Lower lobe of right lung (tissue), 2 donors: ENCODE results near the gene PKMYT1. TPM values are rescaled to one million over a fixed set of nuclear protein-coding genes. Genes with fewer than 3 reads are reported as not detected.

ENCODE experiments used
- ATAC-seq, 2 donors: fragments of 200-7000 bp; cut with Tn5 transposase; one replicate each; pipeline ENCODE4 v1.9.1; 2020 to 2022; ENCODE audit warnings: mild to moderate bottlenecking in 2 of 2, moderate library complexity in 2 of 2
- DNase-seq: peaks from one replicate; pipeline ENCODE4 v3.0.0-alpha.2; 2020
- H3K27ac ChIP-seq: fragments of 200-600 bp; one replicate; pipeline ENCODE4 v1.8.0; 2022
- H3K27me3 ChIP-seq: fragments of 200-600 bp; one replicate; pipeline ENCODE4 v1.8.0; 2022; ENCODE audit warnings: low read depth
- H3K36me3 ChIP-seq: fragments of 200-600 bp; one replicate; pipeline ENCODE4 v1.8.0; 2022; ENCODE audit warnings: mild to moderate bottlenecking
- H3K4me1 ChIP-seq: fragments of 200-600 bp; one replicate; pipeline ENCODE4 v1.8.0; 2022
- H3K4me3 ChIP-seq: fragments of 200-600 bp; one replicate; pipeline ENCODE4 v1.8.0; 2022; ENCODE audit warnings: mild to moderate bottlenecking
- H3K9me3 ChIP-seq: fragments of 200-600 bp; one replicate; pipeline ENCODE4 v1.8.0; 2022
- CTCF ChIP-seq: fragments of 200-600 bp; IDR thresholded peaks from one replicate; pipeline ENCODE4 v1.8.0; 2022; ENCODE audit warnings: antibody characterized with exemption, mild to moderate bottlenecking
- intact Hi-C: fragments of 100-400 bp; cut with DNase I; formaldehyde crosslinking; loops from one replicate; pipeline ENCODE4 v1.11.0; 2022
- total RNA-seq: library from RNA; stranded (reverse); fragmentation: NEBNext Ultra II Directional; extraction: Animal tissue kit (Norgen Biotek cat#: 25700); gene quantifications from one replicate; pipeline ENCODE4 v1.2.1, GENCODE V29; 2021
- donor health status: DM: no; HTN: yes; CAD: no; lungs with severe emphysema.

The PKMYT1 gene
- total RNA-seq, 1 donor from 2014 or later, result 4.0 TPM

GRCh38 chr16:2983706-2984136 lies 3.5 kb upstream of the PKMYT1 start:
- H3K36me3 ChIP-seq, result no peaks in the 10 kb centered on the region
- peak overlapping the region; percentile 37 for H3K4me3 ChIP-seq
- no peaks in the 10 kb centered on the region for H3K9me3 ChIP-seq
- intact Hi-C loops, result no loop called here
- peaks cover 14% of the 10 kb centered on the region for H3K27me3 ChIP-seq
- ATAC-seq, result peak; percentile 76 to 78
- peaks cover 26% of the 10 kb centered on the region for H3K4me1 ChIP-seq
- peak; percentile 95 for TF ChIP-seq CTCF
- no peak overlapping the region for H3K27ac ChIP-seq
- peak; percentile 88 for DNase-seq

DNA sequence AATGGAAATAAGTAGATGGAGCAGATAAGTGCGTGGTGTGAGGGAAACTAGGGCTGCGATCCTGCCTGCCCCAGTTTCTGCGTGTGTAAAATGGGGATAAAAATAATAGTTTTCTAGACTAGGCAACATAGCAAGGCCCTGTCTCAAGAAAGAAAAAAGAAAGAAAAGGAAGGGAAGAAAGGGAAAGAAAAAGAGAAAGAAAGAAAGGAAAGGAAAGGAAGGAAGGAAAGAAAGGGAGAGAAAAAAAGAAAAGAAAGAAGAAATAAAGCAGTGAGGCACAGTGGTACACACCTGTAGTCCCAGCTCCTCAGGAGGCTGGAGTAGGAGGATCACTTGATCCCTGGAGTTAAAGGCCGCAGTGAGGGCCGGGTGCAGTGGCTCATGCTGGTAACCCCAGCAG lies 2.2 kb upstream of the PKMYT1 start:
- ATAC-seq (no peak), DNase-seq (no peak)
- H3K27me3 ChIP-seq, result peaks cover 9% of the 10 kb centered on the region
- no peaks in the 10 kb centered on the region for H3K36me3 ChIP-seq
- peaks cover 33% of the 10 kb centered on the region for H3K4me1 ChIP-seq
- H3K4me3 ChIP-seq, result no peak overlapping the region
- no peak for TF ChIP-seq CTCF
- no peak overlapping the region for H3K27ac ChIP-seq
- intact Hi-C loops, result no loop called here
- H3K9me3 ChIP-seq, result no peaks in the 10 kb centered on the region

- Histone ChIP-seq H3K9me3 (no peaks in the 10 kb centered on the region), H3K4me3 (no peak overlapping the region), H3K27me3 (peaks cover 5% of the 10 kb centered on the region), H3K36me3 (no peaks in the 10 kb centered on the region), H3K4me1 (peaks cover 33% of the 10 kb centered on the region), H3K27ac (no peak overlapping the region)
- TF ChIP-seq CTCF, result no peak
- intact Hi-C loops, result no loop called here
- DNase-seq (no peak), ATAC-seq (no peak)
These were observed 1.6 kb upstream of the PKMYT1 start for GRCh38 chr16:2981899-2982250.

GRCh38 chr16:2981177-2981898 lies 1.1 kb upstream of the PKMYT1 start:
- ATAC-seq (no peak), DNase-seq (no peak)
- H3K4me1 ChIP-seq, result peaks cover 33% of the 10 kb centered on the region
- peaks cover 4% of the 10 kb centered on the region for H3K27me3 ChIP-seq
- no peaks in the 10 kb centered on the region for H3K36me3 ChIP-seq
- peak overlapping the region; percentile 87 for H3K27ac ChIP-seq
- intact Hi-C loops, result no loop called here
- no peaks in the 10 kb centered on the region for H3K9me3 ChIP-seq
- peak overlapping the region; percentile 67 for H3K4me3 ChIP-seq
- TF ChIP-seq CTCF, result no peak

DNA sequence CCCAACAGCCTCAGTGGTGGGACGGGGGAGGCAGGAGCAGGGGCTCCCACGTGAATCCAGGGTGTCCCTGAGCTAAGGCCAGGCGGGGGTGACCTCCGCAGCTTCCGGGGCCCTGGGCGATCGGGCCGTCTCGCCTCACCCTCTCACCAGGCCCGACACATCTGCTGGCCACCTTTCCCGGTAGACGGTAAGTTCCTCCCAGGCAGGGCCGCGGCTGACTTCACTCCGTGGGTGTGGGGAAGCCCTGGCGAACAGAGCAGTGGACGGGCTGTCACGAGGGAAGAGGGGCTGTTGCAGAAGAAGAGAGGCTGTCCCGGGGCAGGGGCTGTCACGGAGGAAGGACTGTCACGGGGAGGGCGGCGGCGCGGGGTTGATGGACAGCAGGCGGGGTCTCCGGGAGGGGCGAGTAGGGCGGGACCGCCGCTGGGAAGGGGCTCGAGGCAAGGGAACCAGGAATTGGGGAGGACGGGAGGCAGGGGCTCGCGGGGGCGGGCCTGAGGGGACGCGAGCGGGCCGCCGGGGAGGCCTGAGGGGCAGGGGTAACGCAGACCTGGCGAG lies 498 bp downstream of the PKMYT1 start:
- TF ChIP-seq CTCF, result no peak
- no peaks in the 10 kb centered on the region for H3K36me3 ChIP-seq
- no peak overlapping the region for H3K27ac ChIP-seq
- H3K4me1 ChIP-seq, result peaks cover 33% of the 10 kb centered on the region
- no peak for DNase-seq
- H3K27me3 ChIP-seq, result peaks cover 4% of the 10 kb centered on the region
- no peaks in the 10 kb centered on the region for H3K9me3 ChIP-seq
- peak overlapping the region; percentile 67 for H3K4me3 ChIP-seq
- no peak for ATAC-seq
- intact Hi-C loops, result no loop called here
